Putamen (tissue), 1 donor: ENCODE measurements around the gene ZMIZ1.
A peak's percentile ranks its signal among the peaks of the same experiment; 100 is the strongest.

ENCODE experiments used
- DNase-seq: peaks from one replicate; pipeline ENCODE4 v3.0.0-alpha.2; 2016; ENCODE audit warnings: low spot score

ZMIZ1 gene

GRCh38 chr10:79342811-79343561, 274.2 kb downstream of the ZMIZ1 start:
- no peak for DNase-seq

GRCh38 chr10:79344502-79345195, 275.9 kb downstream of the ZMIZ1 start:
- DNase-seq, result no peak

GRCh38 chr10:79345241-79346011, 276.7 kb downstream of the ZMIZ1 start:
- DNase-seq, result no peak

- DNase-seq, result no peak
These were observed 277.2 kb downstream of the ZMIZ1 start for GRCh38 chr10:79346012-79346340.

- DNase-seq, result no peak
These were observed 277.8 kb downstream of the ZMIZ1 start for GRCh38 chr10:79346388-79347225.

GRCh38 chr10:79347226-79347893, 278.6 kb downstream of the ZMIZ1 start, which contains the start of gene PPIF:
Gene PPIF, plus strand, starts transcription at chr10:79347469. Its CDS starts 80 bp downstream, at chr10:79347549.
- DNase-seq, result peak; percentile 93

- DNase-seq, result no peak
These were observed 279.3 kb downstream of the ZMIZ1 start for GRCh38 chr10:79347894-79348639.

GRCh38 chr10:79348640-79348988, 279.8 kb downstream of the ZMIZ1 start:
- DNase-seq, result no peak

- no peak for DNase-seq
These were observed 280.3 kb downstream of the ZMIZ1 start for GRCh38 chr10:79349072-79349491.

GRCh38 chr10:79349766-79350406, 281.1 kb downstream of the ZMIZ1 start:
- no peak for DNase-seq

GRCh38 chr10:79350407-79351154, 281.8 kb downstream of the ZMIZ1 start:
- DNase-seq, result no peak

GRCh38 chr10:79351332-79351731, 282.6 kb downstream of the ZMIZ1 start:
- DNase-seq, result no peak

GRCh38 chr10:79352035-79352877, 283.5 kb downstream of the ZMIZ1 start:
- DNase-seq, result no peak

GRCh38 chr10:79353000-79353406, 284.2 kb downstream of the ZMIZ1 start:
- no peak for DNase-seq

GRCh38 chr10:79353726-79354125, 285.0 kb downstream of the ZMIZ1 start:
- DNase-seq, result no peak

GRCh38 chr10:79354141-79354540, 285.4 kb downstream of the ZMIZ1 start:
- DNase-seq, result no peak

GRCh38 chr10:79354615-79355014, 285.8 kb downstream of the ZMIZ1 start:
- no peak for DNase-seq

GRCh38 chr10:79355420-79356017, 286.8 kb downstream of the ZMIZ1 start:
- DNase-seq, result no peak
